PFSK-1 (cell line): ENCODE measurements around the gene IFI16.

Experiments
- FOXP2 ChIP-seq: optimal IDR thresholded peaks from 2 replicates; pipeline ENCODE3; 2011; ENCODE audit warnings: borderline replicate concordance, control low read depth, inconsistent platforms; ENCODE audit not compliant: insufficient read depth; ENCODE audit errors: extremely low read length, extremely low read depth
- POLR2AphosphoS5 ChIP-seq: IDR thresholded peaks from 2 replicates; pipeline ENCODE4 v1.6.1; 2012; ENCODE audit warnings: low read depth, mild to moderate bottlenecking, control low read depth, low read length, moderate library complexity
- SIN3A ChIP-seq: IDR thresholded peaks from 2 replicates; pipeline ENCODE4 v1.6.1; 2012; ENCODE audit warnings: mild to moderate bottlenecking, low read length, moderate library complexity, borderline replicate concordance; ENCODE audit not compliant: insufficient read depth
- TF ChIP-seq, protein P1 (sequence below), 2 experiments: IDR thresholded peaks; 2 replicates each; pipeline versions ENCODE4 v1.6.1 to v1.8.0; 2011 to 2012; ENCODE audit warnings: low read depth in 2 of 2, low read length in 2 of 2, control low read depth in 1 of 2, inconsistent platforms in 1 of 2, mild to moderate bottlenecking in 1 of 2, moderate library complexity in 1 of 2; ENCODE audit not compliant: insufficient read depth in 1 of 2

DNA sequence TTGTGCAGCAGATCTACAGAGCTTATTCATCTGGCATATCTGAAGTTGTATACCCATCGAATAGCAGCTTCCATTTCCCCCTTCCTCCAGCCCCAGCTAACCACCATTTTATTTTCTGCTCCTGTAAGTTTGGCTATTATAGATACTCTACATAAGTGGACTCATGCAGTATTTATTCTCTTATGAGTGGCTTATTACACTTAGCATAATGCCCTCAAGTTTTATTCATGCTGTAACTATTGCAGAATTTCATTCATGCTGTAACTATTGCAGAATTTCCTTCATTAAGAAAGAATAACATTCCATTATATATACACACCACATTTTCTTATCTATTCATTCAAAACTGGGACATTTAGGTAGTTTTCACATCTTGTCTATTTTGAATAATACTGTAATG is 30.5 kb upstream of the IFI16 start:
- TF ChIP-seq, protein P1, sequence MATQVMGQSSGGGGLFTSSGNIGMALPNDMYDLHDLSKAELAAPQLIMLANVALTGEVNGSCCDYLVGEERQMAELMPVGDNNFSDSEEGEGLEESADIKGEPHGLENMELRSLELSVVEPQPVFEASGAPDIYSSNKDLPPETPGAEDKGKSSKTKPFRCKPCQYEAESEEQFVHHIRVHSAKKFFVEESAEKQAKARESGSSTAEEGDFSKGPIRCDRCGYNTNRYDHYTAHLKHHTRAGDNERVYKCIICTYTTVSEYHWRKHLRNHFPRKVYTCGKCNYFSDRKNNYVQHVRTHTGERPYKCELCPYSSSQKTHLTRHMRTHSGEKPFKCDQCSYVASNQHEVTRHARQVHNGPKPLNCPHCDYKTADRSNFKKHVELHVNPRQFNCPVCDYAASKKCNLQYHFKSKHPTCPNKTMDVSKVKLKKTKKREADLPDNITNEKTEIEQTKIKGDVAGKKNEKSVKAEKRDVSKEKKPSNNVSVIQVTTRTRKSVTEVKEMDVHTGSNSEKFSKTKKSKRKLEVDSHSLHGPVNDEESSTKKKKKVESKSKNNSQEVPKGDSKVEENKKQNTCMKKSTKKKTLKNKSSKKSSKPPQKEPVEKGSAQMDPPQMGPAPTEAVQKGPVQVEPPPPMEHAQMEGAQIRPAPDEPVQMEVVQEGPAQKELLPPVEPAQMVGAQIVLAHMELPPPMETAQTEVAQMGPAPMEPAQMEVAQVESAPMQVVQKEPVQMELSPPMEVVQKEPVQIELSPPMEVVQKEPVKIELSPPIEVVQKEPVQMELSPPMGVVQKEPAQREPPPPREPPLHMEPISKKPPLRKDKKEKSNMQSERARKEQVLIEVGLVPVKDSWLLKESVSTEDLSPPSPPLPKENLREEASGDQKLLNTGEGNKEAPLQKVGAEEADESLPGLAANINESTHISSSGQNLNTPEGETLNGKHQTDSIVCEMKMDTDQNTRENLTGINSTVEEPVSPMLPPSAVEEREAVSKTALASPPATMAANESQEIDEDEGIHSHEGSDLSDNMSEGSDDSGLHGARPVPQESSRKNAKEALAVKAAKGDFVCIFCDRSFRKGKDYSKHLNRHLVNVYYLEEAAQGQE (IDR thresholded peaks at IDR 0.05; ENCODE audit: insufficient read depth in 1 of 2, low read depth in 2 of 2, low read length in 2 of 2): no peak
- TF ChIP-seq FOXP2 (no peak), POLR2AphosphoS5 (no peak), SIN3A (no peak)
